Measurements from ENCODE around the gene LSM14A.
"Not testable (repeated sequence)": the region's sequence is repeated elsewhere in the genome, so short reads cannot be mapped to it uniquely, and the experiment has no call there.

Gene LSM14A

GRCh38 chr19:34241513-34242337 is 69.4 kb downstream of the LSM14A start:
- Histone ChIP-seq H3K4me3 (ENCODE audit: low read depth in 1 of 2, low read length in 1 of 2) (no peak overlapping the region), H3K27me3 (no peaks in the 10 kb centered on the region), H3K36me3 (no peaks in the 10 kb centered on the region), H3K4me1 (ENCODE audit: control insufficient read depth in 1 of 2, insufficient read depth in 1 of 2, low read depth in 1 of 2, low read length in 1 of 2) (no peaks in the 10 kb centered on the region), H3K27ac (no peak overlapping the region), H3K9me3 (no peaks in the 10 kb centered on the region)
- TF ChIP-seq, protein P1, sequence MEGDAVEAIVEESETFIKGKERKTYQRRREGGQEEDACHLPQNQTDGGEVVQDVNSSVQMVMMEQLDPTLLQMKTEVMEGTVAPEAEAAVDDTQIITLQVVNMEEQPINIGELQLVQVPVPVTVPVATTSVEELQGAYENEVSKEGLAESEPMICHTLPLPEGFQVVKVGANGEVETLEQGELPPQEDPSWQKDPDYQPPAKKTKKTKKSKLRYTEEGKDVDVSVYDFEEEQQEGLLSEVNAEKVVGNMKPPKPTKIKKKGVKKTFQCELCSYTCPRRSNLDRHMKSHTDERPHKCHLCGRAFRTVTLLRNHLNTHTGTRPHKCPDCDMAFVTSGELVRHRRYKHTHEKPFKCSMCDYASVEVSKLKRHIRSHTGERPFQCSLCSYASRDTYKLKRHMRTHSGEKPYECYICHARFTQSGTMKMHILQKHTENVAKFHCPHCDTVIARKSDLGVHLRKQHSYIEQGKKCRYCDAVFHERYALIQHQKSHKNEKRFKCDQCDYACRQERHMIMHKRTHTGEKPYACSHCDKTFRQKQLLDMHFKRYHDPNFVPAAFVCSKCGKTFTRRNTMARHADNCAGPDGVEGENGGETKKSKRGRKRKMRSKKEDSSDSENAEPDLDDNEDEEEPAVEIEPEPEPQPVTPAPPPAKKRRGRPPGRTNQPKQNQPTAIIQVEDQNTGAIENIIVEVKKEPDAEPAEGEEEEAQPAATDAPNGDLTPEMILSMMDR (IDR thresholded peaks at IDR 0.05) = no peak

DNA sequence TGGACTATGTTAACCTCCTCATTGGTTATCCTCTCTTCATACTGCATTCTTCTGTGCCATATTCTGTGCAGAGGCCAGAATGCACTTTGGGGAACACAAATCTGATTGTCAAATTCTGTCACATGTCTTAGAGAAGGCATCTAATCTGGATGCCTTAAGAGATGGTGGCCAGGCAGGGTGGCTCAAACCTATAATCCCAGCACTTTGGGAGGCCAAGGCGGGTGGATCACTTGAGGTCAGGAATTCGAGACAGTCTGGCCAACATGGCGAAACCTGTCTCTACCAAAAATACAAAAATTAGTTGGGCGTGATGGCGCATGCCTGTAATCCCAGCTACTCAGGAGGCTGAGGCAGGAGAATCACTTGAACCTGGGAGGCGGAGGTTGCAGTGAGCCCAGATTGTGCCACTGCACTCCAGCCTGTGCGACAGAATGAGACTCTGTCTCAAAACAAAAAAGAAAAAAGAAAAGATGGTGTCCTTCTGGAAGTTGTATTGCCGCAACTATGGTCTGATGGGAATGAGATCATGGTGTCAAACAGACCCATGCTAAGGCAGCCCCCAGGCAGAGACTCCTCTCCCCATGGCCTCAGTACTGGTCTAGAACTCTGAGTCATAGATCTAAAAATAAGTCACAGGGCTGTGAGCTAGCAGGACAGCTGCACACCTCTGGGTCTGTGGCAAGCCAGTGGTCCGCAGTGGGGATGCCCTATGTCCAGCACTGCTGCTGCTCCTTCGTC is 71.0 kb downstream of the LSM14A start:
- not testable (repeated sequence) for H3K36me3 ChIP-seq; H3K9me3 ChIP-seq; H3K27me3 ChIP-seq; H3K27ac ChIP-seq; H3K4me1 ChIP-seq (ENCODE audit: control insufficient read depth in 1 of 2, insufficient read depth in 1 of 2, low read depth in 1 of 2, low read length in 1 of 2); H3K4me3 ChIP-seq (ENCODE audit: low read depth in 1 of 2, low read length in 1 of 2)

- Histone ChIP-seq H3K27ac (no peak overlapping the region), H3K9me3 (no peaks in the 10 kb centered on the region), H3K4me3 (ENCODE audit: low read depth in 1 of 2, low read length in 1 of 2) (no peak overlapping the region), H3K36me3 (no peaks in the 10 kb centered on the region), H3K4me1 (ENCODE audit: control insufficient read depth in 1 of 2, insufficient read depth in 1 of 2, low read depth in 1 of 2, low read length in 1 of 2) (no peaks in the 10 kb centered on the region), H3K27me3 (peaks cover 8% of the 10 kb centered on the region)
- TF ChIP-seq, protein P1 (IDR thresholded peaks at IDR 0.05) = no peak
Measured at GRCh38 chr19:34243876-34244578, 71.7 kb downstream of the LSM14A start.

GRCh38 chr19:34244611-34245299 is 72.5 kb downstream of the LSM14A start:
- Histone ChIP-seq H3K36me3 (no peaks in the 10 kb centered on the region), H3K4me1 (ENCODE audit: control insufficient read depth in 1 of 2, insufficient read depth in 1 of 2, low read depth in 1 of 2, low read length in 1 of 2) (no peaks in the 10 kb centered on the region)

DNA sequence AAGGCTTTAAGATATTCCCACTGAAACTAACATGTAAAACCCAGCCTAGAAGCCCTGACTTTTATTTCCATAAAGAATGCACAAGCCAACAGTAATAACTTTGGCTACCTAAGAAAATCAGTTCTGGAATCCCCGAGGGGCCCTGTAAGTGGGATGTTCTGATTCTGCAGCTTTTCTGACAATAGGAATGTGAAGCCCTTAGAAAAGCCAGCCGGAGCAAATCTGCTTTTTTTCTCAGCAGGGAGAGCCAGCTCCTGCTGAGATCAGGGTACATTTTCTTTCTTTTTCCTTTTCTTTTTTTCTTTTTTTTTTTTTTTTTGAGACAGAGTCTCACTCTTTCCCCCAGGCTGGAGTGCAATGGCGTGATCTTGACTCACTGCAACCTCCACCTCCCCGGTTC is 74.0 kb downstream of the LSM14A start:
- no peak overlapping the region for H3K27ac ChIP-seq
- no peaks in the 10 kb centered on the region for H3K4me1 ChIP-seq (ENCODE audit: control insufficient read depth in 1 of 2, insufficient read depth in 1 of 2, low read depth in 1 of 2, low read length in 1 of 2)
- no peaks in the 10 kb centered on the region for H3K36me3 ChIP-seq
- TF ChIP-seq, protein P1 (IDR thresholded peaks at IDR 0.05) = no peak
- H3K4me3 ChIP-seq (ENCODE audit: low read depth in 1 of 2, low read length in 1 of 2) = no peak overlapping the region
- H3K9me3 ChIP-seq = no peaks in the 10 kb centered on the region
- peaks cover 30% of the 10 kb centered on the region for H3K27me3 ChIP-seq

More at GRCh38 chr19:34244611-34245299, 72.5 kb downstream of the LSM14A start:
- no peaks in the 10 kb centered on the region for H3K9me3 ChIP-seq
- H3K27ac ChIP-seq = no peak overlapping the region
- TF ChIP-seq, protein P1 (IDR thresholded peaks at IDR 0.05) = no peak
- peaks cover 16% of the 10 kb centered on the region for H3K27me3 ChIP-seq
- no peak overlapping the region for H3K4me3 ChIP-seq (ENCODE audit: low read depth in 1 of 2, low read length in 1 of 2)

All from neutrophil (primary cell).